ENCODE measurements around the gene NEO1.
"Not testable (repeated sequence)": the region's sequence is repeated elsewhere in the genome, so short reads cannot be mapped to it uniquely, and the experiment has no call there.

The NEO1 gene

DNA sequence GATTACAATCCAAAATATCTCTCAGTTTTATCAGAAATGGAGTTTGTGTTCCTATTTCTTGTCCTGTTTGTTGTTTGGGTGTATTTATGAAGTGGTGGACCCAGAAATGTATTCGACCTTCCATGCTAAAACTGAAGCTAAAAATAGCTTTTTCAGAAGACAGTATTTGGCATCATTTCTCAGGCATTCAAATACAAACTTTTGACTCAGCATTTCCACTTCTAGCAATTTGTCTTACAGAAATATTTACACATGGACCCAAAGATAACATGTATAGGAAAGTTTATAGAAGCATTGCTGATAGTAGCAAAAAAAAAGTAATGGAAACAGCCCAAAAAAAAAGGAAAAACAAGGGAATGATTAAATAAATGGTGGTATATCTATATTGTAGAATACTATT is 160.2 kb downstream of the NEO1 start:
- no peak for DNase-seq (ENCODE audit: low read depth in 3 of 3)

DNA sequence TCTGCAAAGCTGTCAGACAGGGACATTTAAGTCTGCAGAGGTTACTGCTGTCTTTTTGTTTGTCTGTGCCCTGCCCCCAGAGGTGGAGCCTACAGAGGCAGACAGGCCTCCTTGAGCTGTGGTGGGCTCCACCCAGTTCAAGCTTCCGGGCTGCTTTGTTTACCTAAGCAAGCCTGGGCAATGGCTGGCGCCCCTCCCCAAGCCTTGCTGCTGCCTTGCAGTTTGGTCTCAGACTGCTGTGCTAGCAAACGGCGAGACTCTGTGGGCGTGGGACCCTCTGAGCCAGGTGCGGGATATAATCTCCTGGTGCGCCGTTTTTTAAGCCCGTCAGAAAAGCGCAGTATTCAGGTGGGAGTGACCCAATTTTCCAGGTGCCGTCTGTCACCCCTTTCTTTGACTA is 169.2 kb downstream of the NEO1 start:
- DNase-seq (ENCODE audit: low read depth in 3 of 3), result not testable (repeated sequence)

DNA sequence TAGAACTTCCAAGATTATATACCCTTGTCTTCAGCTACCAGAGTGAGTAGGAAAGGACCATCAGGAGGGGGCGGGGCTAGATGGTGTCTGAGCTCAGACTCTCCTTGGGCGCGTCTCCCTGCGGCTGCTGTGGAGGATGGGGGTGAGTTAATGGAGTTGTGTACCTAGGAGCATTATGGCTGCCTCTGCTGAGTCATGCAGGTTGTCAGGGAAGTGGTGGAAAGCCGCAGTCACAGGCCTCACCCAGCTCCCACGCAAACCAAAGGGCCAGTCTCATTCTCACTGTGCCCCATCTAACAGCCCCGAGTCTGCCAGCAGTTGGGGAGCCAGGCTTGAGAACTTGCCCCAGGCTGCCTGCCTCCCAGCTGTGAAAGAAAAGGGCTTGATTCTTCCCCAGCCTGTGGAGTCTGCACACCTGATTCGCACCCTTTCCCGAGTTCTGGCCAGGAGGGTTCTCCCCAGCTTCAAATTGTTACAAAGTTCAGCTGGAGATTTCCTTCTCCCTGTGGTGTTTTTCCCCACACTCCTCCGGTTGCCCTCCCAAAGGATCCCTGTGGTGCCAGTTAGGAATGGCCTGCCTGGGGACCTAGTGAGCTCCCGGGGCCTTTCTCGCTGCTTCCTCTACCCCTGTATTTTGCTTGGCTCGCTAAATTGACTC is 173.2 kb downstream of the NEO1 start:
- peak; percentile 16 to 26 (median 24) for DNase-seq (ENCODE audit: low read depth in 3 of 3)

DNA sequence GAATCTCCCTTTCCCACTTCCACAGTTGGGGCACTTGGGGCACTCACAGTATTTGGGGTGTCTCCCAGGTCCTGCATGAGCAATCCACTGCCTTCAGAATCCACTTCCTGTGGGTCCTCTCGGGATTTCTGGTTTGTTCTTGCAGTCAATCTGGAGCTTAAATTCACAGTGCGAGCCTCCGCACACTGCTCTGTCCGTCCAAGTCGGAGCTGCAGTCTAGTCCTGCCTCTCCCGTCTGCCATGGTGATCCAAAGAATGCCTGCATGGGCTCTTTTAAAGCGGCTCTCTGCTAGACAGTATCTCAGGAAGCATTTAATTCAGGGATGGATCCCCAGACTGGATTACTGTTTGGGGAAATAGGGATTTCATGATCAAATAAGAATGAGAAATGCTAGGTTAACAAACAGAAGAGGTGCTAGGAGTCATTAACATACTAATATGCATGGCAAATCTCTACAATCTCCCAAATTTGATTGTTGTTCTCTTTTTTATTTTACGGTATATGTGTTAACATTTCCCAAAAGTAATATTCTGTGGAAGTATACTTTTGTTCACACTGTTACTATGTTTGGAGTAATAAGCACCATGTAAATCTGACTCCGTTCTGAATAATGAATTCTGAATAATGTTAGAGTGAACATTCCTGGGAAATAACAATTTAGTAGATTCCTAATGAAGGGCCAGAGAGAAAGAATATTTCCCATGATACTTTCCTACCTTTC is 174.0 kb downstream of the NEO1 start:
- no peak for DNase-seq (ENCODE audit: low read depth in 3 of 3)

DNA sequence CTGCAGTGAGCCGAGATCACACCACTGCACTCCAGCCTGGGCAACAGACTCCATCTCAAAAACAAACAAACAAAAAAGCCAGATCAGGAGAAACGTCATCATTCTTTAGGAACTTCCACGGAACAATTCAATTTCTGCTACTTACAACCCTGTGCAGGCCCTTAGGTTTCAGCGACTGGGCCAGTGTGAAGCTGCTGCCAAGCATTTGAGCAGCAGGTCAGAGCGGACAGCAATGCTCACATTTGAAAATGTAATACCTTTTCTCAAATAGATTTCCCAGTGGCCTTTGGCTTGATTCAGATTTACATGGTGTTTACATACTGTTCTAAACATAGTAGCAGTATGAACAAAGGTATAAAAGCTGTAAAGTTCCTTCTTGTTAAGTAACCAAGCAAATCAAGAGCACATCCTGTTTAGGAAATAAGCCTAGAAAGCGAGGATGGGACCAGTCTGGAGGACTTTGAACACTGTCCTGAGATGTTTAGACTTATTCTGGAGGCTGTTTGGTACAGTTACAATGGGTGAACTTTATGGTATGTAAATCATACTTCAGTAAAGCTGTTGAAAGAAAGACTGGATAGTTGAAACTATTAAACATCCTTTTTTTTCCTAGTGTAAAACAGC is 175.3 kb downstream of the NEO1 start:
- DNase-seq (ENCODE audit: low read depth in 3 of 3), result no peak

DNA sequence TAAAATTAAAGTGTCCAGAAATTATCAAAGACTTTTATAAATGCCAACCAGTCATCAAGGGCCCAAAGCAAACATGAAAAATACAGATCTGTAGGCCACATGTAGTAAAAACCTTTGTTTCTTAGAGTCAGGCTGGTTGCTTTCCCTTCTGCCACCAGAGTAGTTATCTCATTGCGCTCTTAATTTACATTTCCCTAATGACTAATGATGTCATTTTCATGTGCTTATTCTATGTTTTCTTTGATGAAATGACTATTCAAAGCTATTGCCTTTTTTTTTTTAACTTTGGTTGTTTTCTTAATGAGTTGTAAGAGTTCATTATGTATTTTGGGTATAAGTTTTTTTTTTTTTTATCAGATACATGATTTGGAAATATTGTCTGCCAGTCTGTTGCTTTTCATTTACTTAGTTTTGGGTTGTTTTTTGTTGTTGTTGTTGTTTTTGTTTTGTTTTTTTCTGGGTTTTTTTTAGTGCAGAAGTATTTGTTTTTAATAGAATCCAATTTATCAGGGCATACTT is 175.9 kb downstream of the NEO1 start:
- no peak for DNase-seq (ENCODE audit: low read depth in 3 of 3)

DNA sequence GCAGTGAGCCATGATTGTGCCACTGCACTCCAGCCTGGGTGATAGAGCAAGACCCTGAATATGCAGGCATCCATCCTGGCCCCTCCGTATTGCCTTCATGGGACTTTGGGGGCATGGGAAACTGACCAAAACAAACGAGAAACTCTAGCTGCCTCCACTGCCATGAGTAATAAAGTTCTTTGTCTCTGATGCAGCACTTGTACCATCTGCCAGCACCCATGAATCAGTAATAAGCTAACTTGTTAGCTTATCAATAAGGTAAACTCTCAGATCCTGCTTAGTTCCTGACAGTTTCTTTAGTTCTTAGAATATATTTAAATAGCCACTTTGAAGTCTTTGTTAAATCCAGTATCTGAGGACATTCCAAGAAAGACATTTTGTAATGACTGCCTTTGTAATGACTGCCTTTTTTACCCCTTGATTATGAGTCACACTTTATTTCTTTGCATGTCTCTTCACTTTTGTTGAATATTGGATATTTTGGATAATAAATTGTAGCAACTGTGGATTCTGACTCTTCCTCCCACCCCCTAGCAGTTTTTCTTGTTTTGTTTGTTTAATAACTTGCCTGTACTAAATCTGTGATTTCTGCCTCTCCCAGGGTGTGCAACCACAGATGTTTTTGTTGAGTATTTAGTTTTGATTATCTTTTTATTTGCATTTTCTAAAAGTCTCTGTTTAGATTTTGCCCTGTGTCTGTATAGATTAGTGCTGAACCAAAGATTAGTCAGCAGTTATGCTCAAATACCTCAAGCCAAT is 179.6 kb downstream of the NEO1 start:
- DNase-seq (ENCODE audit: low read depth in 3 of 3), result no peak

DNA sequence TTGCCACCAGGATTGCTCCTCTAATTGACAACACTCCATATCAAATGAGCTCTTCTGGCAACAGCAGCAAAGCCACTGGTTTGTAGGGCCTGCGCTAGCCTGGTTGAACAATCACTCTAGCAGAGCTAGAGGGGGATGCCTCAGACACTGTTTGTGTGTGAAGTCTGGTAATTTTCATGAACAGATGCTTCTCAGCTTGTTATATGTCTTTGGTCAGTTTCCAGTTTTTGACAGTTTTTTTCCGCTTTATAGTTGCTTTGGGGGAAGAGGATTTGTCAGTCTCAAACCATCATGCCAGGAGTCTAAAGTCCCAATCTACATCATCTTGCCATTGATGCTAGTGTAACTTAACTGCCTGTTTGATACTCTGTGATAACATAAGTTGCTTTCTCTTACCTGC is 180.5 kb downstream of the NEO1 start:
- DNase-seq (ENCODE audit: low read depth in 3 of 3), result no peak

DNA sequence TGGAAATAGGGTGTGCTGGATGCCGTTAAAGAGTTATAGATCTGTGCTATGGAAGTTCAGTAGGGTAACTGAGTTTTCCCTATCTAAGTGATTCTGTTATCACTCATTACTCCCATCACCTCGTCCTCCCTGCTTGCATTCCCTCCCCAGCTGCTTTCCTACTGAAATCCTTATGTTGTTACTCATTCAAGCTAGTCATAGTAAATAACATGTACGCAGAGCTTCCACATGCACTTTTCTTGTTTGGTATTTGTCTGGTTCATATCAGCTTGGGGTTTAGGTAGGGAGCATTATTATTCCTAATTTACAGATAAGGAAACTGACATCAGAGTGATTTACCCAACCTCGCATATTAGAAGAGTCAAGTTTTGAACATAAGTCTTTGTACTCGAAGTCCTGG is 181.4 kb downstream of the NEO1 start:
- no peak for DNase-seq (ENCODE audit: low read depth in 3 of 3)

DNA sequence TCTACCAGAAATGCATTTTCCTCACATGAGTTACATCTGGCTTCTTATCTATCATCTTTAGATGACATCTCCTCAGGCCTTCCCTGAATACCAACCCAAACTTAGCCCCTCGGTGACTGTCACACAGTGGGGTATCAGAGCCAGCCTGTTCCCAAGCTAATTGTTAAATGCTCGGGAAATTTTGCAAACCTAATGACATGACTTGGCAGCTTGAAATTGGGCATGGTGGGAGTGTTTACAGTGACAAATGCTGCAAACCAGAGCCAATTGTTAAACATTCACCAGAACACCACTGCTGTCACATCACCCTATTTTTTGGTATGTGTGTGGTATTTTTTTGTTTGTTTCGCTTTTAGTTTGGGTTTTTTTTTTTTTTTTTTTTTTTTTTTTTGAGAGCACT is 185.6 kb downstream of the NEO1 start:
- DNase-seq (ENCODE audit: low read depth in 3 of 3), result no peak

DNA sequence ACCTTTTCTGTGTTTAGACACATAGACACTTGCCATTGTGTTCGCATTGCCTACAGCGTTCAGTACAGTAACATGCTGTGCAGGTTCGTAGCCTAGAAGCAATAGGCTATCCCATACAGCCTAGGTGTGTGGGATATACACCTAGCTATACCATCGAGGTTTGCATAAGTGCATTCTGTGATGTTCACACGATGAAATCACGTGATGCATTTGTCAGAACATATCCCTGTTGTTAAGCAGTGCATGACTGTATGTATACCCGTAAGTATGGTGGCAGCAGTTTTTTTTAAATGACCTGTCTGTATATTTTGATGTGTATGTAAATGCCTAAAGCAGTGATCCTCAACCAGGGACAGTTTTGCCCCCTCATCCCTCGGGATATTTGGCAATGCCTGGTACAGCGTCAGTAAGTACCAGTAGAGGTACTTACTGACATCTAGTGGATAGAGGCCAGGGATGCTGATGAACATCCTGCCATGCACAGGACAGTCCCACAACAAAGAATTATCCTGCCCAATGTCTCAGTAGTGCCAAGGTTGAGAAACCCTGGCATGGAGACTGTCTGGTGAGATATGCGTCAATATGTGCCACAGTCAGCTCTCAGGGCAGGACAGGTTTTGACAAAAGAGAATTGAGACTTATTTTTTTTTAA is 187.4 kb downstream of the NEO1 start:
- no peak for DNase-seq (ENCODE audit: low read depth in 3 of 3)

DNA sequence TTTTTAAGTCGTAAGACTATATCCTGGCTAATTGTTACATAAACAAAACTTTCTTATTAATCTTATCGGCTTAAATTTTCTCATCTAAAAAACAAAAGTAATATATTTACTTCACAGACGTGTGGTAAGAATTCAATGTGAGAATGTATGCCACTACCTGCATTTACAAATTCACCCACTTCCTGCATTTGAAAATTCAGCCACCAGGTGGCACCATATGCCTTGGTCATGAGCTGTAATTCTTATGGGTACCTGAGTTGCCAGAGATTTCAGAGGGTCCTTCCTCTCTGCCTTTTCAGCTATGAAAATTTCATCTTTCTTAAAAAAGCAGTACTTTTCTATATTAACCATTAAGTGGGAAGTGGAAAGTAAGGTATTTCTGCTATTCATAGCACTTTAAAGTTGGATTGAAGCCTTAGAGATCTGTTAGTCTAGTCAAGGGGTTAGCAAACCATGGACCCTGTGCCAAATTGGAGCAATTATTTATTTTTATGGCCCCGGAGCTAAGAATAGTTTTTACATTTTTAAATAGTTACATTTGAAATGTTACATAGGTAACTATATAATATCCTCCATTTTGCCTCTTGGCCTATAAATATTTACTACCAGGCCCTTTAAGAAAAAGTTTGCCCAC is 188.7 kb downstream of the NEO1 start:
- peak; percentile 40 to 65 (median 56) for DNase-seq (ENCODE audit: low read depth in 3 of 3)

DNA sequence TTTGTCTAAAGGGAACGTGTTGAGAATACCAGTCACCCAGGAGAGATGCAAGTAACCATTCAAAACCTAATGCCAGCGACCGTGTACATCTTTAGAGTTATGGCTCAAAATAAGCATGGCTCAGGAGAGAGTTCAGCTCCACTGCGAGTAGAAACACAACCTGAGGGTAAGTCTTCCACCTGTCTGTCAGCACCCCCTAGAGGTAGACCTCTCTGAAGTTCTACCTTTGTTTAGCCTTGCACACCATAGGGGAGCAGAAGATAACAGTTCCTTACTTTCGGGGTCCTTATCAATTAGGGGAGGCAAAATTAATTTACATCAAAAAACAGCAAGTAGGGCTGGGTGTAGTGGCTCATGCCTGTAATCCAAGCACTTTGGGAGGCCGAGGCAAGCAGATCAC is 192.1 kb downstream of the NEO1 start:
- no peak for DNase-seq (ENCODE audit: low read depth in 3 of 3)

DNA sequence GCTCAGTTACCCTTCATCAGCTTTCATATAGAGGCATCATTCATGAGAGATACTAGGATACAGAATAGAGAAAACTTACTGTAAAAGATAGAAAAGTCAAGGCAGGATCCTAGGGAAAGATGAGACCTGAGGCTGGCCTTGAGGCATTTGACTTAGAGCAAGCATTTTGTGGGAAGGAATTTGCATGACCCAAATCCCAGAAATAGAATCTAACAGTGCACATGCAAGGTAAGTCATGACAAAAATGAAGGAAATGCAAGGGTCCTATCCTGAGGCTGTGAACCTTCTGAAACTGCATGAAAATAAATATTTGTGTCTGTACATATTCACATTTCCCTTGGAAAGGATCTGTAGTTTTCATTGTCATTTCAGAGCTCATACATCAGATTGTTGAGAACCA is 194.2 kb downstream of the NEO1 start:
- DNase-seq (ENCODE audit: low read depth in 3 of 3), result no peak

DNA sequence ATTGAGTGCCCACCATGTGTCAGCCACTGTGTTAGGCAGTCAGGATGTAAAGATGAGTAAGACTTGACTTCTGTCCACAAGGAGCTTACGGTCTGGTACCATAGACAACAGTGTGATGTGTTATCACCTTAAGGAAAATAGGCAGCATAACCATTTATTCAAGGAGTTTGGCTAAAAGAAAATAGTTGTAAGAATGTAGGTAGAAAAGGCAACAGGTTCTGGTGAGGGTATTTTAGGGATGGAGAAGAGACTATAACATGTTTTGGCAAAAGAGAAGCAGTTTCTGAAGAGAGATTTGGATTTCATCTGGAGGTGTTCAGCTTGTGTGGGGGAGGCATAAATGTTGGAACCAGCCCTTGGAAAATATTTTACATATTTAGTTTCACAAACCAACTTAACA is 194.6 kb downstream of the NEO1 start:
- DNase-seq (ENCODE audit: low read depth in 3 of 3), result no peak

DNA sequence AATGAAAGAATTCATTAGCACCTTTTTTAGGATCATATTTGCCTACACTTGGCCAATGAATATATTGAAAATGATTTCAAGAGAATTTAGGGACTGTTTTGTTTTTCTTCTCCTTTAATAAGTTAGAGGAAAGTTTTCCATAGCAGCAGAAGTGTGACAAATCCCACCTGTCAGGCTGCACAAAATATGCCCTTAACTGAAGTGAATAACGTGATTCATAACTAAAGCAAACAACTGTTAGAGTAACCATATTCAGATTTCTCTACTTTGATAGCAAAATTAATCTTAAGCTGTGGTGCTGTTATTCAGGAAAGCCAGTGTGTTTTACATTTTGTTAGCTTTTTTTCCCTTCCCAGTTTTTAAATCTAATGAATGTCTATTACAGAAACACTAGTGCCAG is 195.1 kb downstream of the NEO1 start:
- no peak for DNase-seq (ENCODE audit: low read depth in 3 of 3)

DNA sequence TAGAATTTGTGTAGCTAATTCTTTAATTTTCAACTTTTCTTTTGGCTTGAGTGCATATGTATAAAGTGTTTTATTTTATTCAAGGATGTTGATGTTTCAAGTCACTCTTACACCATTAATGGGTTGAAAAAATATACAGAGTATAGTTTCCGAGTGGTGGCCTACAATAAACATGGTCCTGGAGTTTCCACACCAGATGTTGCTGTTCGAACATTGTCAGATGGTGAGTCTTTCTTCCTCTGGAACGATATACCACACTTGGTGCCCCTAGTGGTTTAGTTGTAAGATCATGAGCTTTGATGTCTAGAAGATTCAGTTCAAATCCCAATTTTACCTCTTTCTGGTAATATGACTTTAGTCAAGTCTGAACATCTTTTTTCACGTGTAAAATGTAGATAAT is 197.2 kb downstream of the NEO1 start:
- DNase-seq (ENCODE audit: low read depth in 3 of 3), result no peak

DNA sequence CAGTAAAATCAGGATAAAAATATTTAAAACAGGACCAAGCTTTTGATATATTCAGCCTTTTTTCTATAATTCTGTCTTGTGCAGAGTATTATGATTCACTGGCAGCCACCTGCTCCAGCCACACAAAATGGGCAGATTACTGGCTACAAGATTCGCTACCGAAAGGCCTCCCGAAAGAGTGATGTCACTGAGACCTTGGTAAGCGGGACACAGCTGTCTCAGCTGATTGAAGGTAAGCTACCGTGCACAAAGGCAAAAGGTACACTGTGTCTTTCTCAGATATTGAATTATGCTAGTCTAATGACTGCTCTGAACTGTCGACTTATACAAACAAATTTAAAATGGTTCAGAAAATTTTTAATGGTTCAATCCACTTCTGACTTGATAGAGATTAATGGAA is 202.3 kb downstream of the NEO1 start:
- DNase-seq (ENCODE audit: low read depth in 3 of 3), result no peak

DNA sequence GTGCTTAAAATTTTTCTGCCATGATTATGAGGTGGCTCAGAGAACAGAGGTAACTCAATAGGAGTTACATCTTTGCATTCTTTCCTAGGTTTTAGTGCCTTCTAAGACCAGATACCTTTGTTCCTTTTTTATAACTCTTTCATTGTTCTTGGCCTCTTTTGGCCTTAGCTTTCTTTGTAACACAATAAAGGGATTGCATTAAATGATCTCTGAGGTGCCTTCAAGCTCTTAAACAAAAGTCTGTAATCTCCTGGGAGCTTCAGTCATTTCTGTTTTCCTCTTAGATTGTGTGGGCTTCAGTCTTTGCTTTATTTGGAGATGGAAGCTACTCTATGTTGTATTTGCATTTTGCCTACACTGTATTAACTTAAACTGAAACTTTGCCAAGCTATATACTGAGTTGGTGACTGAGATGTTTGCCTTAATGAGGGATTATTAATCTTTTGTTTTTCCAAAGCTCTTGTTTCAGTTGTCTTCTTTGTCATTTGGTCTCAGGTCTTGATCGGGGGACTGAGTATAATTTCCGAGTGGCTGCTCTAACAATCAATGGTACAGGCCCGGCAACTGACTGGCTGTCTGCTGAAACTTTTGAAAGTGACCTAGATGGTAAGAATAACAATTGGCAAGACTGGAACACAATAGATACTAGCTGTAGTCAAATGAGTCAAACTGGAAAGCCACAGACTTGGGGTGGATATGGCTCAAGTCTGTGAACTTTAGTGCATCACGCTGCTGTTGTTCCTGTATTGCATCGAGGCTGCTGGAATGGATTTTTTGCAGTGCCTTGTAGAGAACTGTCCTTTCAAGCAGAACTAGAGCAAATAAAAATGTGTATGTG is 206.2 kb downstream of the NEO1 start:
- DNase-seq (ENCODE audit: low read depth in 3 of 3), result no peak

DNA sequence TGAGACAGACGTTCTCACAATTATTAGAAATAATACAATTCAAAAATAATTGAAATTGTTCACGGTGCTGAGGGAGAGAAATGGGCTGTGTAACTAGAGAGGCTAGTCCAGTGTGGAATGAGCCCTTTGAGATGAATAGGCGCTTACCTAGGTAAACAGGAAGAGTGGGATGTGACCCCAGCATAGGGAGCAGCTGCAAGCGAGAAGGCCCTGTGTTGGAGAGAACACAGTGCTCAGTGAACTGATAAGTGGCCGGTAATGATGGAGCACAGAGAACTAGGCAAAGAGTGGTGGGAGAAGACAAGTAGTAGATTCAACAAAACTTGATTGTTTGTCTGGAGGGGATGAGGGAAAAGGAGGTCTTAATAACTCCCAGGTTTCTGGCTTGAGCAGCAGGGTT is 212.6 kb downstream of the NEO1 start:
- no peak for DNase-seq (ENCODE audit: low read depth in 3 of 3)

Measured in stimulated activated CD4-positive, alpha-beta T cell treated with anti-CD3 and anti-CD28 coated beads, TNF-alpha, amount 100 ng/mL, for 48 hours (primary cell).